SIG-M5 treated with dmso at 0.1 percent for 504 hours (cell line): ENCODE measurements around the gene PIK3C2A.

ENCODE experiments used
- DNase-seq: peaks from one replicate; lab custom pipeline; 2025; ENCODE audit not compliant: unreplicated experiment; lab: John Stamatoyannopoulos, UW

Gene PIK3C2A

DNA sequence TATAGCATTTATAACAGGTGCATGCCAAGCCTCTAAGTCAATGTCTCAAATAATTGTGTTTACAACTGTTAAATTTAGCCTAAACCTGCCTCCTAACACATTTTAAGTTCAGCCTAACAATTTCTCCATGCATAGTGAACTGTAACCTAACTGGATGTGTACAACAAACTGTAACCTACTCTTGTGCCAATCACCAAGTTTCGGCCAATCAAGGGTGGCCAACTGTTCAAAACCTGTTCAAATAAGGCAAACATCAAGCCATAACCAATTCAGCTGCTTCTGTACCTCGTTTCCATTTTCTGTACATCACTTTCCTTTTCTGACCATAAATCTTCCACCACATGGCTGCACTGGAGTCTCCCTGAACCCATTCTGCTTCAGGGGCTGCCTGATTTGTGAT is 45.4 kb downstream of the PIK3C2A start:
- DNase-seq, result no peak

GRCh38 chr11:17161515-17161914 is 46.3 kb downstream of the PIK3C2A start:
- DNase-seq, result peak; percentile 1

DNA sequence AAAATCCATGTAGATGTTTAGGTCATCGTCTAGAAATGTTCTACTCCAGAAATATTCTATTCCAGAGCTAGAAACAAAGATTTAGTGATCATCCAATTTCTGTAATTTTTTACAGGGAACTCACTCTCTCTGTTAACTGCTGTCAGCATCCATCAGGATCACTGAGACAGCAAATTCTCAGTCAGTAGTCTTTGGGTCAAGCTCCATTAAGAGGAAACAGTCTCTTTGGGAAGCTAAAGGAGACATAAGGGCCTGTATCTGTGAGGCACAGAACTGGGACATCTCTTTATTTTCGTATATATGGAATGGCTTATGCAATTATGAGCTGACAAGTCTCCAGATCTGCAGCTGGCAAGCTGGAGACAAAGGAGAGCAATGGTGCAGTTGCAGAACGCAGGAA is 48.3 kb downstream of the PIK3C2A start:
- no peak for DNase-seq
